HG03571 (cell line): ENCODE data around the gene ZNRF3.

Experiments used
- ATAC-seq: cut with Tn5 transposase; IDR thresholded peaks from one replicate; pipeline ENCODE4 v1.9.1; 2021; ENCODE audit not compliant: unreplicated experiment

ZNRF3 gene

GRCh38 chr22:28980326-28980725 lies 97.0 kb downstream of the ZNRF3 start:
- no peak for ATAC-seq

- no peak for ATAC-seq
These were observed 98.6 kb downstream of the ZNRF3 start for GRCh38 chr22:28981818-28982499.

GRCh38 chr22:28983190-28983589 lies 99.8 kb downstream of the ZNRF3 start:
- no peak for ATAC-seq

GRCh38 chr22:28983788-28984441 lies 100.5 kb downstream of the ZNRF3 start:
- ATAC-seq, result no peak

GRCh38 chr22:28984482-28985158 lies 101.2 kb downstream of the ZNRF3 start:
- ATAC-seq, result no peak

GRCh38 chr22:28985581-28986290 lies 102.4 kb downstream of the ZNRF3 start:
- ATAC-seq, result no peak

GRCh38 chr22:28986366-28986765 lies 103.0 kb downstream of the ZNRF3 start:
- no peak for ATAC-seq

GRCh38 chr22:28988457-28988856 lies 105.1 kb downstream of the ZNRF3 start:
- ATAC-seq, result no peak

GRCh38 chr22:28989035-28989464 lies 105.7 kb downstream of the ZNRF3 start:
- ATAC-seq, result no peak

GRCh38 chr22:28989484-28989883 lies 106.1 kb downstream of the ZNRF3 start:
- ATAC-seq, result no peak

- ATAC-seq, result no peak
These were observed 106.5 kb downstream of the ZNRF3 start for GRCh38 chr22:28989912-28990311.

GRCh38 chr22:28992565-28993356 lies 109.4 kb downstream of the ZNRF3 start:
- ATAC-seq, result no peak

GRCh38 chr22:28994522-28994921 lies 111.2 kb downstream of the ZNRF3 start:
- no peak for ATAC-seq

GRCh38 chr22:28995551-28995950 lies 112.2 kb downstream of the ZNRF3 start:
- ATAC-seq, result no peak

GRCh38 chr22:28997342-28997741 lies 114.0 kb downstream of the ZNRF3 start:
- no peak for ATAC-seq

GRCh38 chr22:28998681-28999080 lies 115.3 kb downstream of the ZNRF3 start:
- ATAC-seq, result no peak

GRCh38 chr22:28999510-28999909 lies 116.1 kb downstream of the ZNRF3 start:
- no peak for ATAC-seq

- ATAC-seq, result no peak
These were observed 116.7 kb downstream of the ZNRF3 start for GRCh38 chr22:28999919-29000556.

GRCh38 chr22:29000641-29001040 lies 117.3 kb downstream of the ZNRF3 start:
- ATAC-seq, result no peak

GRCh38 chr22:29002603-29003002 lies 119.2 kb downstream of the ZNRF3 start:
- ATAC-seq, result no peak
